CD4-positive, alpha-beta T cell (primary cell): Measurements from ENCODE around the gene GDPD4. TPM values are rescaled to one million over a fixed set of nuclear protein-coding genes. Genes with fewer than 3 reads are reported as not detected.

Experiments used
- ATAC-seq: fragments of 200-7000 bp; cut with Tn5 transposase; one replicate; pipeline ENCODE4 v1.10.0; 2022; ENCODE audit warnings: mild to moderate bottlenecking; ENCODE audit not compliant: poor library complexity
- CTCF ChIA-PET: fragments of 350-600 bp; sonication (Branson Sonifier 250); formaldehyde crosslinking; loops from one replicate; lab custom pipeline; 2021; ENCODE audit warnings: antibody characterized with exemption, inconsistent platforms; lab: Charles Lee
- POLR2A ChIA-PET: fragments of 350-600 bp; sonication (Branson Sonifier 250); formaldehyde crosslinking; loops from one replicate; lab custom pipeline; 2021; ENCODE audit warnings: antibody characterized with exemption, inconsistent platforms; lab: Charles Lee
- DNase-seq, 14 experiments: peaks; one replicate each; pipeline ENCODE4 v3.0.0-alpha.2; 2013 to 2020; ENCODE audit warnings: mixed read lengths in 2 of 14
- H3K27ac ChIP-seq, 2 donors: one replicate each; pipeline versions ENCODE4 v1.5.1 to v1.7.0; 2013; ENCODE audit warnings: low read length in 2 of 2, low read depth in 1 of 2, mild to moderate bottlenecking in 1 of 2
- H3K27me3 ChIP-seq, 2 experiments: 1 replicate in 1 of 2; 2 replicates in 1 of 2; pipeline versions ENCODE4 v1.6.1 to v1.7.0; 2013; ENCODE audit warnings: low read length in 2 of 2, control low read depth in 1 of 2, mild to moderate bottlenecking in 1 of 2, moderate library complexity in 1 of 2; ENCODE audit not compliant: insufficient read depth in 2 of 2, control insufficient read depth in 1 of 2
- H3K36me3 ChIP-seq: one replicate; pipeline ENCODE4 v1.6.1; 2013; ENCODE audit warnings: low read length, control low read depth; ENCODE audit not compliant: insufficient read depth
- H3K4me1 ChIP-seq: one replicate; pipeline ENCODE4 v1.6.1; 2013; ENCODE audit warnings: low read length, control low read depth; ENCODE audit not compliant: insufficient read depth
- H3K4me3 ChIP-seq: one replicate; pipeline ENCODE4 v1.5.1; 2013; ENCODE audit warnings: mild to moderate bottlenecking, low read length, moderate library complexity
- H3K9me3 ChIP-seq, 2 experiments: 1 replicate in 1 of 2; 2 replicates in 1 of 2; pipeline versions ENCODE4 v1.6.1 to v1.7.0; 2013; ENCODE audit warnings: low read length in 2 of 2, mild to moderate bottlenecking in 2 of 2, control low read depth in 1 of 2, moderate library complexity in 1 of 2; ENCODE audit not compliant: control insufficient read depth in 1 of 2, insufficient read depth in 1 of 2
- H3K27ac Mint-ChIP-seq: one replicate; pipeline ENCODE4 v1.8.0; 2020; ENCODE audit warnings: mixed read lengths
- H3K27me3 Mint-ChIP-seq: one replicate; pipeline ENCODE4 v1.8.0; 2021; ENCODE audit warnings: mixed read lengths
- H3K36me3 Mint-ChIP-seq: one replicate; pipeline ENCODE4 v1.8.0; 2021; ENCODE audit warnings: low read depth, mixed read lengths
- H3K4me1 Mint-ChIP-seq: one replicate; pipeline ENCODE4 v1.8.0; 2021; ENCODE audit warnings: low read depth, mixed read lengths
- H3K4me3 Mint-ChIP-seq: one replicate; pipeline ENCODE4 v1.8.0; 2020; ENCODE audit warnings: mild to moderate bottlenecking, mixed read lengths
- H3K9me3 Mint-ChIP-seq: one replicate; pipeline ENCODE4 v1.8.0; 2020; ENCODE audit warnings: mixed read lengths
- CTCF ChIP-seq: fragments of 200-600 bp; IDR thresholded peaks from one replicate; pipeline ENCODE4 v1.8.0; 2022; ENCODE audit warnings: antibody characterized with exemption, mild to moderate bottlenecking
- intact Hi-C, 2 experiments: fragments of 100-400 bp; cut with DNase I in 1 of 2; cut with micrococcal nuclease in 1 of 2; formaldehyde crosslinking; loops; one replicate each; pipeline versions ENCODE4 v1.15.1 to v1.9.0; 2023 to 2025; cut with DNase I, micrococcal nuclease
- total RNA-seq, 174 experiments: library from RNA in 2 of 174; stranded (reverse) in 2 of 174; gene quantifications; one replicate each; pipeline ENCODE4 v1.2.3 and lab custom pipeline; 2021 to 2026

Gene GDPD4
- total RNA-seq, 2 experiments from 2014 or later, result not detected

- Mint-ChIP-seq H3K27me3 (no peaks in the 10 kb centered on the region), H3K27ac (no peak overlapping the region), H3K4me3 (no peak overlapping the region), H3K9me3 (peaks cover 2% of the 10 kb centered on the region), H3K36me3 (no peaks in the 10 kb centered on the region), H3K4me1 (no peaks in the 10 kb centered on the region)
- CTCF ChIA-PET, result no interaction called here
- no peaks in the 10 kb centered on the region for H3K27me3 ChIP-seq
- H3K4me1 ChIP-seq, result peaks cover 6% of the 10 kb centered on the region
- no peak overlapping the region for H3K4me3 ChIP-seq
- intact Hi-C loops, result no loop called here
- ATAC-seq (no peak), DNase-seq (no peak)
- POLR2A ChIA-PET, result no interaction called here
- TF ChIP-seq CTCF, result no peak
- no peaks in the 10 kb centered on the region for H3K36me3 ChIP-seq
- no peaks in the 10 kb centered on the region for H3K9me3 ChIP-seq
- no peak overlapping the region for H3K27ac ChIP-seq
These were observed 128.0 kb downstream of the GDPD4 start for GRCh38 chr11:77173494-77173893.

GRCh38 chr11:77172666-77172982, 128.9 kb downstream of the GDPD4 start:
- Mint-ChIP-seq H3K4me1 (no peaks in the 10 kb centered on the region), H3K27ac (no peak overlapping the region), H3K27me3 (no peaks in the 10 kb centered on the region), H3K4me3 (no peak overlapping the region), H3K36me3 (no peaks in the 10 kb centered on the region), H3K9me3 (no peaks in the 10 kb centered on the region)
- H3K27me3 ChIP-seq, result no peaks in the 10 kb centered on the region
- TF ChIP-seq CTCF, result no peak
- ATAC-seq, result no peak
- intact Hi-C loops, result no loop called here
- H3K27ac ChIP-seq, result no peak overlapping the region
- H3K4me1 ChIP-seq, result peaks cover 6% of the 10 kb centered on the region
- no peaks in the 10 kb centered on the region for H3K36me3 ChIP-seq
- H3K9me3 ChIP-seq, result no peaks in the 10 kb centered on the region
- no peak for DNase-seq
- ChIA-PET POLR2A (no interaction called here), CTCF (no interaction called here)
- H3K4me3 ChIP-seq, result no peak overlapping the region

- Histone ChIP-seq H3K27me3 (no peaks in the 10 kb centered on the region), H3K36me3 (no peaks in the 10 kb centered on the region), H3K4me3 (no peak overlapping the region), H3K27ac (no peak overlapping the region), H3K4me1 (peaks cover 6% of the 10 kb centered on the region), H3K9me3 (no peaks in the 10 kb centered on the region)
- intact Hi-C loops, result no loop called here
- ChIA-PET CTCF (no interaction called here), POLR2A (no interaction called here)
- Mint-ChIP-seq H3K4me3 (no peak overlapping the region), H3K4me1 (no peaks in the 10 kb centered on the region), H3K27me3 (no peaks in the 10 kb centered on the region), H3K36me3 (no peaks in the 10 kb centered on the region), H3K27ac (no peak overlapping the region), H3K9me3 (no peaks in the 10 kb centered on the region)
- DNase-seq, result no peak
- no peak for ATAC-seq
- no peak for TF ChIP-seq CTCF
These were observed 129.4 kb downstream of the GDPD4 start for GRCh38 chr11:77171885-77172665.
